HG03354 (cell line): Measurements from ENCODE around the gene WDFY3.
"Not testable (repeated sequence)": the region's sequence is repeated elsewhere in the genome, so short reads cannot be mapped to it uniquely, and the experiment has no call there.

Source experiments
- ATAC-seq: cut with Tn5 transposase; IDR thresholded peaks from one replicate; pipeline ENCODE4 v1.9.1; 2021; ENCODE audit warnings: mild to moderate bottlenecking; ENCODE audit not compliant: unreplicated experiment, poor library complexity, severe bottlenecking

The WDFY3 gene

GRCh38 chr4:84874619-84875018, 91.9 kb downstream of the WDFY3 start:
- ATAC-seq = no peak

- ATAC-seq = no peak
These were observed 95.9 kb downstream of the WDFY3 start for GRCh38 chr4:84870398-84871163.

- no peak for ATAC-seq
These were observed 100.2 kb downstream of the WDFY3 start for GRCh38 chr4:84866295-84866694.

GRCh38 chr4:84865600-84865999, 100.9 kb downstream of the WDFY3 start:
- no peak for ATAC-seq

GRCh38 chr4:84862064-84862463, 104.4 kb downstream of the WDFY3 start:
- ATAC-seq = no peak

GRCh38 chr4:84857296-84857695, 109.2 kb downstream of the WDFY3 start:
- ATAC-seq = no peak

- ATAC-seq = no peak
These were observed 109.9 kb downstream of the WDFY3 start for GRCh38 chr4:84856468-84857049.

GRCh38 chr4:84855774-84856173, 110.7 kb downstream of the WDFY3 start:
- no peak for ATAC-seq

- no peak for ATAC-seq
These were observed 114.4 kb downstream of the WDFY3 start for GRCh38 chr4:84852081-84852480.

GRCh38 chr4:84849051-84849640, 117.3 kb downstream of the WDFY3 start:
- no peak for ATAC-seq

GRCh38 chr4:84848432-84848831, 118.1 kb downstream of the WDFY3 start:
- no peak for ATAC-seq

- ATAC-seq = no peak
These were observed 118.5 kb downstream of the WDFY3 start for GRCh38 chr4:84847978-84848377.

GRCh38 chr4:84846985-84847384, 119.5 kb downstream of the WDFY3 start:
- no peak for ATAC-seq

- no peak for ATAC-seq
These were observed 125.1 kb downstream of the WDFY3 start for GRCh38 chr4:84841435-84841834.

- no peak for ATAC-seq
These were observed 128.7 kb downstream of the WDFY3 start for GRCh38 chr4:84837751-84838150.

- not testable (repeated sequence) for ATAC-seq
These were observed 136.9 kb downstream of the WDFY3 start for GRCh38 chr4:84829633-84830032.

- no peak for ATAC-seq
These were observed 139.8 kb downstream of the WDFY3 start for GRCh38 chr4:84826681-84827080.

- ATAC-seq = no peak
These were observed 140.7 kb downstream of the WDFY3 start for GRCh38 chr4:84825701-84826341.

GRCh38 chr4:84821064-84821463, 145.4 kb downstream of the WDFY3 start:
- no peak for ATAC-seq

- ATAC-seq = no peak
These were observed 152.3 kb downstream of the WDFY3 start for GRCh38 chr4:84814094-84814750.
